Smooth muscle cell (in vitro differentiated cells): Measurements from ENCODE around the gene TNRC6B. TPM values are rescaled to one million over a fixed set of nuclear protein-coding genes. Genes with fewer than 3 reads are reported as not detected.

Source experiments
- DNase-seq: peaks from one replicate; lab custom pipeline; 2025; ENCODE audit not compliant: unreplicated experiment; lab: John Stamatoyannopoulos, UW
- H2AFZ ChIP-seq: fragments of 200-600 bp; sonication (generic); 2 replicates; pipeline ENCODE4 v1.6.0; 2016; ENCODE audit warnings: antibody characterized with exemption, low read depth, mild to moderate bottlenecking
- H3F3A ChIP-seq: fragments of 200-600 bp; sonication (generic); 2 replicates; pipeline ENCODE4 v1.6.0; 2017; ENCODE audit warnings: antibody characterized with exemption, low read depth
- H3K27ac ChIP-seq: fragments of 200-600 bp; sonication (generic); 2 replicates; pipeline ENCODE4 v1.5.1; 2016; ENCODE audit warnings: low read depth, mild to moderate bottlenecking
- H3K27me3 ChIP-seq: fragments of 200-600 bp; sonication (generic); 2 replicates; pipeline ENCODE4 v1.6.1; 2016; ENCODE audit warnings: low read depth, mild to moderate bottlenecking
- H3K36me3 ChIP-seq: fragments of 200-600 bp; sonication (generic); 2 replicates; pipeline ENCODE4 v1.5.1; 2016; ENCODE audit warnings: low read depth
- H3K4me1 ChIP-seq: fragments of 200-600 bp; sonication (generic); 2 replicates; pipeline ENCODE4 v1.5.1; 2016; ENCODE audit warnings: low read depth
- H3K4me2 ChIP-seq: fragments of 200-600 bp; sonication (generic); 2 replicates; pipeline ENCODE4 v1.6.0; 2016; ENCODE audit warnings: mild to moderate bottlenecking
- H3K4me3 ChIP-seq: fragments of 200-600 bp; sonication (generic); 2 replicates; pipeline ENCODE4 v1.5.1; 2016; ENCODE audit warnings: mild to moderate bottlenecking
- H3K79me2 ChIP-seq: fragments of 200-600 bp; sonication (generic); 2 replicates; pipeline ENCODE4 v1.6.0; 2016; ENCODE audit warnings: low read depth, mild to moderate bottlenecking
- H3K9ac ChIP-seq: fragments of 200-600 bp; sonication (generic); 2 replicates; pipeline ENCODE4 v1.6.0; 2016; ENCODE audit warnings: low read depth
- H3K9me3 ChIP-seq: fragments of 200-600 bp; sonication (generic); replicated peaks from 2 replicates; pipeline ENCODE4 v1.5.1; 2016; ENCODE audit warnings: low read depth
- H4K20me1 ChIP-seq: fragments of 200-600 bp; sonication (generic); 2 replicates; pipeline ENCODE4 v1.6.0; 2016; ENCODE audit warnings: low read depth
- WGBS: methylation state at CpG from one replicate; pipeline ENCODE4 v1.1.7; 2016; ENCODE audit warnings: low lambda C conversion rate; 5-methylcytosine and 5-hydroxymethylcytosine counted together
- polyA plus RNA-seq: library from polyadenylated mRNA; unstranded; fragments of >200 nt; fragmentation: Nextera tagmentation; extraction: Ambion mirVana; gene quantifications from 2 replicates; pipeline ENCODE4 v1.2.1, GENCODE V29; 2016
- total RNA-seq: library from RNA; depleted of rRNA; stranded (reverse); fragments of >200 nt; gene quantifications from 2 replicates; pipeline ENCODE4 v1.2.3, GENCODE V29; 2014
- TF ChIP-seq, protein P1 (sequence below): fragments of 200-600 bp; sonication (generic); IDR thresholded peaks from 2 replicates; pipeline ENCODE4 v1.5.1; 2017; ENCODE audit warnings: borderline replicate concordance, mild to moderate bottlenecking, antibody characterized with exemption; ENCODE audit not compliant: insufficient read depth, poor library complexity, severe bottlenecking

The TNRC6B gene
- total and polyA plus RNA-seq, 2 experiments from 2014 or later, result 21.5 to 44.4 TPM

DNA sequence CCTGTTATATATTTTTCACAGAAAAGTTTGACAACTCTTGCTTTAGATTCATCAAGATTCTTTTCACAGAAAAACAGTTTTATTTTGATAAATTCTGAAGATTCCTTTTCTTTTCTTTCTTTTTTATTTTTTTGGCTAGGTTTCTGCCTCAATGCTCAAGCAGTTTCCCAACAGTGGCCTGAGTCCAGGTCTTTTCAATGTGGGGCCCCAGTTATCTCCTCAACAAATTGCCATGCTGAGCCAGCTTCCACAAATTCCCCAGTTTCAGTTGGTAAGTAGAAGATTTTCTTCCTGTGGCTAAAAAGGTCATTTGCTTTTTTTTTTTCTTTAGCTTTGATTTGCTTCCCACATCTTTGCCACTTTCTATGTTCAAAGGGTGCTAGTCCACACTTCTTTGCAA lies 122.6 kb downstream of the TNRC6B start:
- Histone ChIP-seq H4K20me1 (no peaks in the 10 kb centered on the region), H3K9ac (no peak overlapping the region), H3K27me3 (no peaks in the 10 kb centered on the region), H3F3A (no peaks in the 10 kb centered on the region), H3K9me3 (no peaks in the 10 kb centered on the region), H3K4me1 (no peaks in the 10 kb centered on the region), H3K79me2 (no peaks in the 10 kb centered on the region), H2AFZ (no peak overlapping the region), H3K4me2 (no peak overlapping the region), H3K36me3 (peaks cover 22% of the 10 kb centered on the region), H3K4me3 (no peak overlapping the region), H3K27ac (no peak overlapping the region)
- no peak for DNase-seq
- TF ChIP-seq, protein P1, sequence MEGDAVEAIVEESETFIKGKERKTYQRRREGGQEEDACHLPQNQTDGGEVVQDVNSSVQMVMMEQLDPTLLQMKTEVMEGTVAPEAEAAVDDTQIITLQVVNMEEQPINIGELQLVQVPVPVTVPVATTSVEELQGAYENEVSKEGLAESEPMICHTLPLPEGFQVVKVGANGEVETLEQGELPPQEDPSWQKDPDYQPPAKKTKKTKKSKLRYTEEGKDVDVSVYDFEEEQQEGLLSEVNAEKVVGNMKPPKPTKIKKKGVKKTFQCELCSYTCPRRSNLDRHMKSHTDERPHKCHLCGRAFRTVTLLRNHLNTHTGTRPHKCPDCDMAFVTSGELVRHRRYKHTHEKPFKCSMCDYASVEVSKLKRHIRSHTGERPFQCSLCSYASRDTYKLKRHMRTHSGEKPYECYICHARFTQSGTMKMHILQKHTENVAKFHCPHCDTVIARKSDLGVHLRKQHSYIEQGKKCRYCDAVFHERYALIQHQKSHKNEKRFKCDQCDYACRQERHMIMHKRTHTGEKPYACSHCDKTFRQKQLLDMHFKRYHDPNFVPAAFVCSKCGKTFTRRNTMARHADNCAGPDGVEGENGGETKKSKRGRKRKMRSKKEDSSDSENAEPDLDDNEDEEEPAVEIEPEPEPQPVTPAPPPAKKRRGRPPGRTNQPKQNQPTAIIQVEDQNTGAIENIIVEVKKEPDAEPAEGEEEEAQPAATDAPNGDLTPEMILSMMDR, result no peak

DNA sequence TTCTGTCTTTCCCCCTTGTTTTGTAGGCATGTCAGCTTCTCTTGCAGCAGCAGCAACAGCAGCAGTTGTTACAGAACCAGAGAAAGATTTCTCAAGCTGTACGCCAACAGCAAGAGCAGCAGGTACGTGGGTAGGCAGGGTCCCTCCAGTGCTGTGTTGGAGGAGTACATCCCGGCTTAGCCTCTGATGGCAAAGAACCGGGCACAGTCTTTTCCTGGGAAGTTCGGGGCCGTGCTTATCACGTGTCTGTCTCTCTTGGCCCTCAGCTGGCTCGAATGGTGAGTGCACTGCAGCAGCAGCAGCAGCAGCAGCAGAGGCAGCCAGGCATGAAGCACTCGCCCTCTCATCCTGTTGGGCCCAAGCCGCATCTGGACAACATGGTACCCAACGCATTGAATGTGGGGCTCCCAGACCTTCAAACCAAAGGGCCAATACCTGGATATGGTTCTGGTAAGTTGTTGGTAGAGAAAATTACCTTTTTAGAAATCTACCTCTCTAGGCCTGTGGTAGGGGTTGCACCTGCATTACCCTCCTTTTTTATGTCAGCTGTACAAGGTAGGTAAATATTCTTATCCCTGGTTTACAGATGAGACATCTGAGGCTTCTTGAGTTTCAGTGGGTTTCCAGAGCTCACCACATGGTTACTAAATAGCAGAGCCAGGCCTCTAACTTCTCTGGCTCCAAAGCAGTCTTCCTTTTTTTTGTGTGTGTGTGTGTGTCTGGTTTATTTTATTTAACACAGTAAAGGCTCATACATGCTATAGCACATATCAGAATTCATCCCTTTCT lies 123.4 kb downstream of the TNRC6B start:
- H3K4me3 ChIP-seq, result no peak overlapping the region
- H3K27ac ChIP-seq, result no peak overlapping the region
- no peak overlapping the region for H3K9ac ChIP-seq
- no peaks in the 10 kb centered on the region for H3K27me3 ChIP-seq
- H3K36me3 ChIP-seq, result peaks cover 22% of the 10 kb centered on the region
- no peak overlapping the region for H3K4me2 ChIP-seq
- 97% methylated on average over 11 of the region's 11 CpGs for WGBS
- H3K9me3 ChIP-seq, result no peaks in the 10 kb centered on the region
- H3K4me1 ChIP-seq, result no peaks in the 10 kb centered on the region
- TF ChIP-seq, protein P1, result no peak
- no peaks in the 10 kb centered on the region for H3F3A ChIP-seq
- no peak overlapping the region for H2AFZ ChIP-seq
- H4K20me1 ChIP-seq, result no peaks in the 10 kb centered on the region
- H3K79me2 ChIP-seq, result no peaks in the 10 kb centered on the region
- no peak for DNase-seq

DNA sequence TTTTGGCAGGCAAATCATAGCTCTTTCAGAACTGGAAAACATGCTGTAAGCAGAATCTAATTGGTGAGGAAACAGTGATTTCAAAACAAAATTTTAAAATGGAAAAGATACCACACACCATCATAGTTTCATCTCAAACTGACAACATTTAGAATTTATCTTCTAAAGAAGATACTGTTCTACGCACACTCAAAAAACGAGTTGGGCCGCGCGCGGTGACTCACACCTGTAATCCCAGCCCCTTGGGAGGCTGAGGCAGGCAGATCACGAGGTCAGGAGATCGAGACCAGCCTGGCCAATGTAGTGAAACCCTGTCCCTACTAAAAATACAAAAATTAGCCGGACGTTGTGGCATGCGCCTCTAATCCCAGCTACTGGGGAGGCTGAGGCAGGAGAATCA lies 124.4 kb downstream of the TNRC6B start:
- Histone ChIP-seq H3K27ac (no peak overlapping the region), H3F3A (no peaks in the 10 kb centered on the region), H3K9me3 (no peaks in the 10 kb centered on the region), H4K20me1 (no peaks in the 10 kb centered on the region), H3K4me2 (no peak overlapping the region), H3K79me2 (no peaks in the 10 kb centered on the region), H3K27me3 (no peaks in the 10 kb centered on the region), H3K4me1 (no peaks in the 10 kb centered on the region), H2AFZ (no peak overlapping the region), H3K4me3 (no peak overlapping the region), H3K36me3 (peaks cover 22% of the 10 kb centered on the region), H3K9ac (no peak overlapping the region)
- TF ChIP-seq, protein P1, result no peak
- no peak for DNase-seq
- WGBS, result 97% methylated on average over 11 of the region's 11 CpGs

DNA sequence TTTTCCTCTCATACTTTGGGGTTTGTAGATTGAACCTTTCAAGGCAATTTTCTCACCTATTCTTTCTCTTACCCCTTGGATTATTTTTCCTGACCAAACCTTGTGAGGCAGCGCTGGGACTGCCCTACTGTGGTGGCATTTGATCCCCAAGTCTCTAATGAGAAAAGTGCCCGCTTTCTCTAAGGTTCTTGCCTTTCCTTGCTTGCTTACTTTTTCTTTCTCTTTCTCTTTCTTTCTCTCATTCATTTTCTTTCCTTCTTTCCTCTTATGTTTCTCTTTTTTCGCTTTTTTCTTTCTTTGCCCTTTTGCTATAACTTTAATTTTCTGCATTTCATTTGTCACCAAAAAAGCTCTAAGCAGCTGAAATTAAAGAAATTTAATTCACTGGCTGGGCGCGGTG lies 127.9 kb downstream of the TNRC6B start:
- peaks cover 16% of the 10 kb centered on the region for H4K20me1 ChIP-seq
- H3F3A ChIP-seq, result peaks cover 5% of the 10 kb centered on the region
- no peaks in the 10 kb centered on the region for H3K9me3 ChIP-seq
- H3K4me1 ChIP-seq, result no peaks in the 10 kb centered on the region
- H3K9ac ChIP-seq, result no peak overlapping the region
- no peak overlapping the region for H2AFZ ChIP-seq
- no peaks in the 10 kb centered on the region for H3K27me3 ChIP-seq
- H3K4me3 ChIP-seq, result no peak overlapping the region
- H3K36me3 ChIP-seq, result peaks cover 16% of the 10 kb centered on the region
- no peak for DNase-seq
- H3K27ac ChIP-seq, result no peak overlapping the region
- no peaks in the 10 kb centered on the region for H3K79me2 ChIP-seq
- H3K4me2 ChIP-seq, result no peak overlapping the region
- TF ChIP-seq, protein P1, result no peak
- 98% methylated on average over 5 of the region's 5 CpGs for WGBS
